GM23248 (cell line): ENCODE data around the gene MBD3L5. TPM values are rescaled to one million over a fixed set of nuclear protein-coding genes. Genes with fewer than 3 reads are reported as not detected.

Source experiments
- DNase-seq: peaks from one replicate; pipeline ENCODE4 v3.0.0-alpha.2; 2015
- H2AFZ ChIP-seq: fragments of 200-600 bp; sonication (generic); 2 replicates; pipeline ENCODE4 v1.6.1; 2016; ENCODE audit warnings: antibody characterized with exemption
- H3F3A ChIP-seq: fragments of 200-600 bp; sonication (generic); 2 replicates; pipeline ENCODE4 v1.6.1; 2016; ENCODE audit warnings: mild to moderate bottlenecking, antibody characterized with exemption, mixed run types; ENCODE audit not compliant: insufficient read depth
- H3K27ac ChIP-seq: fragments of 200-600 bp; sonication (generic); 2 replicates; pipeline ENCODE4 v1.5.1; 2016; ENCODE audit warnings: mild to moderate bottlenecking
- H3K27me3 ChIP-seq: fragments of 200-600 bp; sonication (generic); replicated peaks from 2 replicates; pipeline ENCODE4 v1.6.1; 2016; ENCODE audit warnings: mild to moderate bottlenecking; ENCODE audit not compliant: insufficient read depth
- H3K36me3 ChIP-seq: fragments of 200-600 bp; sonication (generic); 2 replicates; pipeline ENCODE4 v1.6.1; 2016; ENCODE audit warnings: low read depth, mild to moderate bottlenecking
- H3K4me1 ChIP-seq: fragments of 200-600 bp; sonication (generic); 2 replicates; pipeline ENCODE4 v1.6.1; 2016; ENCODE audit warnings: mild to moderate bottlenecking; ENCODE audit not compliant: insufficient read depth
- H3K4me2 ChIP-seq: fragments of 200-600 bp; sonication (generic); one replicate; pipeline ENCODE4 v1.6.1; 2016; ENCODE audit warnings: mild to moderate bottlenecking; ENCODE audit not compliant: unreplicated experiment
- H3K4me3 ChIP-seq: fragments of 200-600 bp; sonication (generic); 2 replicates; pipeline ENCODE4 v1.5.1; 2016; ENCODE audit warnings: mild to moderate bottlenecking
- H3K79me2 ChIP-seq: fragments of 200-600 bp; sonication (generic); 2 replicates; pipeline ENCODE4 v1.6.1; 2016; ENCODE audit warnings: mild to moderate bottlenecking; ENCODE audit not compliant: insufficient read depth
- H3K9ac ChIP-seq: fragments of 200-600 bp; sonication (generic); 2 replicates; pipeline ENCODE4 v1.6.1; 2016; ENCODE audit warnings: mild to moderate bottlenecking
- H3K9me2 ChIP-seq: fragments of 200-600 bp; sonication (generic); 2 replicates; pipeline ENCODE4 v1.6.1; 2016; ENCODE audit warnings: mixed run types, mild to moderate bottlenecking, moderate library complexity; ENCODE audit not compliant: insufficient read depth
- H3K9me3 ChIP-seq: fragments of 200-600 bp; sonication (generic); one replicate; pipeline ENCODE4 v1.6.1; 2017; ENCODE audit warnings: low read depth
- H4K20me1 ChIP-seq: fragments of 200-600 bp; sonication (generic); 2 replicates; pipeline ENCODE4 v1.6.0; 2016; ENCODE audit not compliant: insufficient read depth
- EZH2 ChIP-seq: fragments of 200-600 bp; sonication (generic); IDR thresholded peaks from 2 replicates; pipeline ENCODE4 v1.6.1; 2018; ENCODE audit warnings: antibody characterized with exemption, mild to moderate bottlenecking; ENCODE audit not compliant: insufficient read depth, poor library complexity, severe bottlenecking
- EZH2phosphoT487 ChIP-seq: fragments of 200-600 bp; sonication (generic); IDR thresholded peaks from 2 replicates; pipeline ENCODE4 v1.6.1; 2018; ENCODE audit warnings: antibody characterized with exemption, moderate library complexity, mild to moderate bottlenecking, low read depth; ENCODE audit not compliant: insufficient read depth
- WGBS, 2 experiments: methylation state at CpG; one replicate each; pipeline ENCODE4 v1.1.6; 2015 to 2017; ENCODE audit warnings: low lambda C conversion rate in 2 of 2, low coverage in 1 of 2; ENCODE audit errors: missing lambda C conversion rate in 2 of 2; 5-methylcytosine and 5-hydroxymethylcytosine counted together
- in situ Hi-C: fragments of 300-500 bp; cut with MboI; formaldehyde crosslinking; loops from 2 replicates; pipeline ENCODE4 v1.15.0; 2020
- polyA plus RNA-seq: library from polyadenylated mRNA; unstranded; fragments of >200 nt; fragmentation: Nextera tagmentation; extraction: Ambion mirVana; gene quantifications from 2 replicates; pipeline ENCODE4 v1.2.1, GENCODE V29; 2016
- total RNA-seq: library from RNA; depleted of rRNA; stranded (reverse); fragments of >200 nt; shearing (Covaris generic); gene quantifications from 2 replicates; pipeline ENCODE4 v1.2.3, GENCODE V29; 2014; rRNA removed

The MBD3L5 gene
- total and polyA plus RNA-seq, 2 experiments from 2014 or later, result not detected

GRCh38 chr19:7074705-7075282, 44.4 kb downstream of the MBD3L5 start:
- 98% methylated on average over 11 to 29 of the region's 29 CpGs for WGBS, 2 experiments

GRCh38 chr19:7076151-7076550, 45.8 kb downstream of the MBD3L5 start:
- H3K36me3 ChIP-seq, result peaks cover 76% of the 10 kb centered on the region
- no peaks in the 10 kb centered on the region for H4K20me1 ChIP-seq
- no peak for DNase-seq
- no peak overlapping the region for H3K4me2 ChIP-seq
- H3K4me1 ChIP-seq, result no peaks in the 10 kb centered on the region
- H3K27ac ChIP-seq, result no peak overlapping the region
- peaks cover 16% of the 10 kb centered on the region for H3K79me2 ChIP-seq
- TF ChIP-seq EZH2 (no peak), EZH2phosphoT487 (no peak)
- no peak overlapping the region for H2AFZ ChIP-seq
- H3K27me3 ChIP-seq, result no peaks in the 10 kb centered on the region
- peaks cover 8% of the 10 kb centered on the region for H3F3A ChIP-seq
- no peak overlapping the region for H3K9ac ChIP-seq
- in situ Hi-C loops, result no loop called here
- H3K4me3 ChIP-seq, result no peak overlapping the region
- peaks cover 5% of the 10 kb centered on the region for H3K9me3 ChIP-seq
- H3K9me2 ChIP-seq, result no peaks in the 10 kb centered on the region
- WGBS, 2 experiments, result 98 to 99% methylated on average over 6 of the region's 6 CpGs

More at GRCh38 chr19:7074705-7075282, 44.4 kb downstream of the MBD3L5 start:
- DNase-seq, result no peak
- Histone ChIP-seq H3K9me2 (no peaks in the 10 kb centered on the region), H3K27me3 (no peaks in the 10 kb centered on the region), H3K4me3 (no peak overlapping the region), H3K79me2 (peaks cover 29% of the 10 kb centered on the region), H3K27ac (no peak overlapping the region), H3F3A (peaks cover 7% of the 10 kb centered on the region; the same call in 1 of the 2 replicates), H4K20me1 (no peaks in the 10 kb centered on the region), H3K36me3 (peaks cover 65% of the 10 kb centered on the region), H3K9me3 (no peaks in the 10 kb centered on the region), H3K4me2 (no peak overlapping the region), H2AFZ (no peak overlapping the region), H3K4me1 (peaks cover 8% of the 10 kb centered on the region; the same call in 1 of the 2 replicates), H3K9ac (no peak overlapping the region)
- no peak for TF ChIP-seq EZH2phosphoT487
- TF ChIP-seq EZH2, result no peak
- in situ Hi-C loops, result no loop called here

GRCh38 chr19:7078008-7078407, 47.6 kb downstream of the MBD3L5 start:
- WGBS, 2 experiments, result 98% methylated on average over 2 of the region's 2 CpGs
- Histone ChIP-seq H3F3A (peaks cover 26% of the 10 kb centered on the region), H3K79me2 (peaks cover 3% of the 10 kb centered on the region; the same call in 1 of the 2 replicates), H3K27me3 (no peaks in the 10 kb centered on the region), H3K9me2 (no peaks in the 10 kb centered on the region), H3K9me3 (peaks cover 12% of the 10 kb centered on the region), H3K4me3 (no peak overlapping the region), H2AFZ (no peak overlapping the region), H3K27ac (no peak overlapping the region), H3K9ac (no peak overlapping the region), H3K36me3 (peaks cover 86% of the 10 kb centered on the region), H3K4me1 (no peaks in the 10 kb centered on the region), H4K20me1 (no peaks in the 10 kb centered on the region), H3K4me2 (no peak overlapping the region)
- no peak for TF ChIP-seq EZH2
- TF ChIP-seq EZH2phosphoT487, result no peak
- peak; percentile 30 for DNase-seq
- in situ Hi-C loops, result no loop called here

Other genes with a start within 250 kb of the MBD3L5 start
- gene ADGRE1, start 143.0 kb upstream of the MBD3L5 start, total RNA-seq, result not detected in 2 replicates
- gene ADGRE1, start 143.0 kb upstream of the MBD3L5 start, polyA plus RNA-seq, result not detected in 2 replicates
- gene MBD3L2B, start 9.1 kb upstream of the MBD3L5 start, total RNA-seq, result not detected in 2 replicates
- gene MBD3L2B, start 9.1 kb upstream of the MBD3L5 start, polyA plus RNA-seq, result not detected in 2 replicates
- gene MBD3L4, start 9.6 kb downstream of the MBD3L5 start, total RNA-seq, result not detected in 2 replicates
- gene MBD3L4, start 9.6 kb downstream of the MBD3L5 start, polyA plus RNA-seq, result not detected in 2 replicates
- gene MBD3L2, start 18.7 kb downstream of the MBD3L5 start, total RNA-seq, result not detected in 2 replicates
- not detected in 2 replicates for gene MBD3L2, start 18.7 kb downstream of the MBD3L5 start, polyA plus RNA-seq
- gene MBD3L3, start 28.1 kb downstream of the MBD3L5 start, total RNA-seq, result not detected in 2 replicates
- not detected in 2 replicates for gene MBD3L3, start 28.1 kb downstream of the MBD3L5 start, polyA plus RNA-seq
- 9.4 and 13.8 TPM in 2 replicates for gene ZNF557, start 39.1 kb downstream of the MBD3L5 start, total RNA-seq
- 4.6 and 4.7 TPM in 2 replicates for gene ZNF557, start 39.1 kb downstream of the MBD3L5 start, polyA plus RNA-seq